Keratinocyte (primary cell): ENCODE results near the gene IFT43. TPM values are rescaled to one million over a fixed set of nuclear protein-coding genes. Genes with fewer than 3 reads are reported as not detected.

Experiments
- DNase-seq: peaks from one replicate; pipeline ENCODE4 v3.0.0-alpha.2; 2011; ENCODE audit warnings: low read depth, missing footprints, low spot score
- FAIRE-seq: peaks from 2 replicates; lab custom pipeline; 2011; peaks lifted over from hg19 to GRCh38; lab: Jason Lieb, UNC
- H2AFZ ChIP-seq: 2 replicates; pipeline ENCODE4 v1.6.0; 2012; ENCODE audit warnings: low read length, control low read depth, inconsistent platforms; ENCODE audit not compliant: control insufficient read depth
- H3K27ac ChIP-seq: 2 replicates; pipeline ENCODE4 v1.5.1; 2011; ENCODE audit warnings: low read length; ENCODE audit not compliant: control insufficient read depth, insufficient read depth
- H3K27me3 ChIP-seq: 3 replicates; pipeline ENCODE4 v1.6.0; 2011; ENCODE audit warnings: low read length; ENCODE audit not compliant: control insufficient read depth, insufficient read depth; ENCODE audit errors: extremely low read depth
- H3K36me3 ChIP-seq, 2 experiments: 2 replicates in 1 of 2; 3 replicates in 1 of 2; pipeline ENCODE4 v1.5.1; 2011; ENCODE audit warnings: low read length in 2 of 2, mild to moderate bottlenecking in 1 of 2; ENCODE audit not compliant: control insufficient read depth in 2 of 2, insufficient read depth in 2 of 2; ENCODE audit errors: extremely low read depth in 1 of 2
- H3K4me1 ChIP-seq: 3 replicates; pipeline ENCODE4 v1.5.1; 2011; ENCODE audit warnings: low read length; ENCODE audit not compliant: control insufficient read depth, insufficient read depth; ENCODE audit errors: extremely low read depth
- H3K4me2 ChIP-seq: 3 replicates; pipeline ENCODE4 v1.6.0; 2011; ENCODE audit warnings: low read depth, low read length; ENCODE audit not compliant: control insufficient read depth, insufficient read depth; ENCODE audit errors: extremely low read depth
- H3K4me3 ChIP-seq, 3 experiments: fragments of 200-600 bp in 1 of 3; sonication (generic) in 1 of 3; 2 replicates in 2 of 3; 3 replicates in 1 of 3; pipeline ENCODE4 v1.5.1; 2011 to 2016; ENCODE audit warnings: low read length in 3 of 3, mild to moderate bottlenecking in 3 of 3, control low read depth in 2 of 3, inconsistent platforms in 1 of 3, low read depth in 1 of 3, mixed read lengths in 1 of 3, mixed run types in 1 of 3, moderate library complexity in 1 of 3; ENCODE audit not compliant: control insufficient read depth in 2 of 3, insufficient read depth in 2 of 3; ENCODE audit errors: extremely low read depth in 1 of 3
- H3K79me2 ChIP-seq: 2 replicates; pipeline ENCODE4 v1.6.0; 2012; ENCODE audit warnings: low read length; ENCODE audit not compliant: control insufficient read depth, insufficient read depth
- H3K9ac ChIP-seq: 3 replicates; pipeline ENCODE4 v1.6.0; 2011; ENCODE audit warnings: low read length; ENCODE audit not compliant: control insufficient read depth, insufficient read depth; ENCODE audit errors: extremely low read depth
- H3K9me1 ChIP-seq: 3 replicates; pipeline ENCODE4 v1.6.0; 2011; ENCODE audit warnings: low read length; ENCODE audit not compliant: control insufficient read depth, insufficient read depth; ENCODE audit errors: extremely low read depth
- H3K9me3 ChIP-seq: 2 replicates; pipeline ENCODE4 v1.5.1; 2012; ENCODE audit warnings: low read depth, low read length; ENCODE audit not compliant: control insufficient read depth
- H4K20me1 ChIP-seq: 3 replicates; pipeline ENCODE4 v1.6.0; 2011; ENCODE audit warnings: low read length; ENCODE audit not compliant: control insufficient read depth, insufficient read depth; ENCODE audit errors: extremely low read depth
- EZH2 ChIP-seq: IDR thresholded peaks from one replicate; pipeline ENCODE4 v1.6.1; 2012; ENCODE audit warnings: inconsistent platforms, mild to moderate bottlenecking, low read length, moderate library complexity
- dilution Hi-C: fragments of 300-500 bp; cut with MboI; formaldehyde crosslinking; loops from one replicate; pipeline ENCODE4 v1.7.0; 2020; ENCODE audit warnings: low sequenced_read_pairs; ENCODE audit not compliant: extremely low pct_ligation_motif_present
- polyA plus RNA-seq, 5 experiments: library from polyadenylated mRNA; depleted of rRNA in 3 of 5; stranded (reverse) in 3 of 5; stranded (forward) in 1 of 5; unstranded in 1 of 5; fragments of >200 nt; gene quantifications; 1 replicate in 1 of 5; 2 replicates in 3 of 5; 3 replicates in 1 of 5; pipeline versions ENCODE4 v1.2.1 to v1.2.3, GENCODE V29; 2011 to 2012; ENCODE audit warnings: missing spikeins in 2 of 5, low read depth in 1 of 5, low replicate concordance in 1 of 5
- TF ChIP-seq, protein P1 (sequence below), 3 experiments: IDR thresholded peaks in 1 of 3; conservative IDR thresholded peaks in 1 of 3; optimal IDR thresholded peaks in 1 of 3; 2 replicates in 2 of 3; 3 replicates in 1 of 3; pipeline versions ENCODE3 to v1.5.1; 2011; ENCODE audit warnings: low read length in 3 of 3, mild to moderate bottlenecking in 3 of 3, moderate library complexity in 2 of 3, control low read depth in 1 of 3, inconsistent platforms in 1 of 3; ENCODE audit not compliant: insufficient read depth in 2 of 3; ENCODE audit errors: extremely low read depth in 1 of 3

IFT43 gene
- polyA plus RNA-seq, 1 donor (not counting 4 experiments of a cell fraction or from before 2014, with no cell fraction given) = 41.6 TPM

DNA sequence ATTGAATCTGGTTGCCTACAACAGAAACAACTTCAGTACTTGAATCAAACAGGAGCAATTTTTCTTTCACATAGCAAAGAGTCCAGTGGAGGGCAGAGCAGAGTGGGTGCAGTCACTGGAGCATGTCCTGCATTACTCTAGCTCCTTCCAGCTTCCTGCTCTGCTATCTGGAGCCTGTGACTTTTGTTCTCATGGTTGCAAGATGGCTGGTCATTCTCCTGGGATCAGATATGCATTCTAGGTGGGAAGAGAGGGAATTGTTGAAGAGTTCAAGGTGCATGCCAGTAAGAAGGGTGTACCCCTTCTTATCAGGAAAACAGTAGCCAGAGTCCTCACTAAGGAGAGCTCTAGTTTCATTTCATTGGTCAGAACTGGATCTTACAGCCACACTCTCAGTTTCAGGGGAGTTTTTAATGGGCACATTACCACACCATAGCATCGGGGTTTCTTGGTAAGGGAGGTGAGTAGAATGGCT lies 8.0 kb downstream of the IFT43 start:
- no peaks in the 10 kb centered on the region for H3K4me1 ChIP-seq
- no peak overlapping the region for H3K9ac ChIP-seq
- no peak overlapping the region for H3K4me2 ChIP-seq
- H3K9me1 ChIP-seq = no peaks in the 10 kb centered on the region
- no peak overlapping the region for H3K4me3 ChIP-seq
- no peak overlapping the region for H3K27ac ChIP-seq
- H2AFZ ChIP-seq = no peak overlapping the region
- dilution Hi-C loops = no loop called here
- H3K9me3 ChIP-seq = no peaks in the 10 kb centered on the region
- FAIRE-seq = no peak
- no peaks in the 10 kb centered on the region for H4K20me1 ChIP-seq
- H3K79me2 ChIP-seq = no peaks in the 10 kb centered on the region
- DNase-seq = no peak
- TF ChIP-seq EZH2 = no peak
- TF ChIP-seq, protein P1, sequence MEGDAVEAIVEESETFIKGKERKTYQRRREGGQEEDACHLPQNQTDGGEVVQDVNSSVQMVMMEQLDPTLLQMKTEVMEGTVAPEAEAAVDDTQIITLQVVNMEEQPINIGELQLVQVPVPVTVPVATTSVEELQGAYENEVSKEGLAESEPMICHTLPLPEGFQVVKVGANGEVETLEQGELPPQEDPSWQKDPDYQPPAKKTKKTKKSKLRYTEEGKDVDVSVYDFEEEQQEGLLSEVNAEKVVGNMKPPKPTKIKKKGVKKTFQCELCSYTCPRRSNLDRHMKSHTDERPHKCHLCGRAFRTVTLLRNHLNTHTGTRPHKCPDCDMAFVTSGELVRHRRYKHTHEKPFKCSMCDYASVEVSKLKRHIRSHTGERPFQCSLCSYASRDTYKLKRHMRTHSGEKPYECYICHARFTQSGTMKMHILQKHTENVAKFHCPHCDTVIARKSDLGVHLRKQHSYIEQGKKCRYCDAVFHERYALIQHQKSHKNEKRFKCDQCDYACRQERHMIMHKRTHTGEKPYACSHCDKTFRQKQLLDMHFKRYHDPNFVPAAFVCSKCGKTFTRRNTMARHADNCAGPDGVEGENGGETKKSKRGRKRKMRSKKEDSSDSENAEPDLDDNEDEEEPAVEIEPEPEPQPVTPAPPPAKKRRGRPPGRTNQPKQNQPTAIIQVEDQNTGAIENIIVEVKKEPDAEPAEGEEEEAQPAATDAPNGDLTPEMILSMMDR (optimal IDR thresholded peaks at IDR 0.05 in 1 of 3, IDR thresholded peaks at IDR 0.05 in 1 of 3, conservative IDR thresholded peaks at IDR 0.05 in 1 of 3; ENCODE audit: extremely low read depth in 1 of 3, insufficient read depth in 2 of 3, low read length in 3 of 3) = no peak
- H3K27me3 ChIP-seq = no peaks in the 10 kb centered on the region
- peaks cover 18% of the 10 kb centered on the region in 2 experiments for H3K36me3 ChIP-seq

DNA sequence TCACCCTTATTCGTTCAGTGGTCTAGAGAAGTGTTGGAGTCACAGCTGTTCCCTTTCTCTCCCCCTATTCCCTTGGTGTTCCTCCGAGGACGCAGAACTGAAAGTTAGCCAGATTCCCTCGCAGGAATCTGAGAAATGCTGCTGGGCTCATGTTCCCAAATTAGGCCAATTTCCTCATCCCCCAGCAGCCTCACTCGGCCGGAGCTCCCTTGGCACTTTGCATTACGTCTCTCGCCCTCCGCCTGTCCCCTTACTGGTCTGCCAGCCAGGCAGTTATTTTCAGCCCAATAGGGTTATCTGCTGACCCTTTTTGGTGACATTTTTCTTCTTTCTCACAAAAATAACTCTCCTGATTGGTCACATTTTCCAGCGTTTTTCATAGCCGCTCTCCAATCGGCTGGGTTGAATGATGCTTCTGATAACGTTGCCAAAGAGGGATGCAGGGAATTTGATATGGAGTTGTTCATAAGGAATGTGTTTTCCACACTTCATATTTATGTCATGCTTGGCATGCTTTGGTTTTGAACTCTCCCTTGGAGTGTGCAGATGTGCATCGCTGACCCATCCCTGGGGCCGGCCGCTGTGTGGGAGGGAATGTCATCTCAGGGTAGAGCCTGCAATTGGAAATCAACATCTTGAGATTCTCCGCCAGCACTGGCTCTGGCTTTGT lies 9.9 kb downstream of the IFT43 start:
- Histone ChIP-seq H3K27ac (no peak overlapping the region), H3K4me3 (no peak overlapping the region), H3K9me1 (no peaks in the 10 kb centered on the region), H3K27me3 (no peaks in the 10 kb centered on the region), H3K4me1 (no peaks in the 10 kb centered on the region), H3K36me3 (peaks cover 14 to 21% of the 10 kb centered on the region in 2 experiments), H3K9me3 (no peaks in the 10 kb centered on the region), H3K9ac (no peak overlapping the region), H3K4me2 (no peak overlapping the region), H2AFZ (no peak overlapping the region), H3K79me2 (no peaks in the 10 kb centered on the region), H4K20me1 (no peaks in the 10 kb centered on the region)
- FAIRE-seq (no peak), DNase-seq (no peak)
- TF ChIP-seq, protein P1 (optimal IDR thresholded peaks at IDR 0.05 in 1 of 3, IDR thresholded peaks at IDR 0.05 in 1 of 3, conservative IDR thresholded peaks at IDR 0.05 in 1 of 3; ENCODE audit: extremely low read depth in 1 of 3, insufficient read depth in 2 of 3, low read length in 3 of 3) = no peak
- dilution Hi-C loops = no loop called here
